ENCODE measurements around the gene OR51E1. TPM values are rescaled to one million over a fixed set of nuclear protein-coding genes. Genes with fewer than 3 reads are reported as not detected.
A peak's percentile ranks its signal among the peaks of the same experiment; 100 is the strongest.

OR51E1 gene
- total and polyA plus RNA-seq, 9 of the 15 experiments (the other 6 are each of a cell fraction or from before 2014, with no cell fraction given): 0.03 to 0.04 TPM; not detected in 7

DNA sequence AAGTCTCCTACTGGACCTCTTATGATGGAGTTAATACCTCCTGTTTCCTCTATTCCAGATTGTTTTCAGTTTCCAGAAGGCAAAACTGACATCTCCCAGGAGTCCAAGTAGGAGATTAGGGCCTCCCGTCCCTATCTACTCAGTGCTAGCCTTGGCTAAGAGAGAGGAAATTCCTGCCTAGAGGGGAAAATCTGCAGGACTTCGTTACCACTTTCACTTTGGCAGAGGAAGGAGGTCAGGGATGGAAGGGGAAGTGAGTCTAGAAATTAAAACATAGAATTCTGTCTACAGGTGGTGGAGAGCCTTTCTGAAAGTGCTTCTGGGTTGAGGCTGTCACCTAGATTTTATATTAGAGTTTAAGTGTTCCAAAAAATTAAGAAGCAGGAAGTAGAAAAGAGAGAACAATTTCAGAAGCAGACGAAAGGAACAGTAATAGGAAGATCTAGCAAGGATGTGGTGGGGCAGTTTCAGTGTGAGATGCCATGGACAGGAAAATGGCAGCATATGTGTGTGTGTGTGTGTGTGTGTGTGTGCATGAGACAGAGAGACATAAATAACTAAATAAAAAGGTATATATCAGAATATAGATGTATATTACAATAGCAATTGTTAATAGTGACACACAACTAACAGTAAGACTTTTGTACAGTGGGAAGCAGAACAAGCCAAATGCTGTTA, 33.4 kb upstream of the OR51E1 start:
- peak overlapping the region; percentile 50 for H3K4me2 ChIP-seq (ENCODE audit: insufficient read depth, low read length)
- no peak overlapping the region for H3K9ac ChIP-seq (ENCODE audit: insufficient read depth in 1 of 2, low read depth in 2 of 2, low read length in 2 of 2)
- in situ Hi-C loops (cut with MboI): no loop called here
- TF ChIP-seq ZNF134 (CRISPR knock-in tag; conservative IDR thresholded peaks at IDR 0.05) (no peak), ZNF766 (CRISPR knock-in tag; conservative IDR thresholded peaks at IDR 0.05) (no peak), SPI1 (IDR thresholded peaks at IDR 0.05; ENCODE audit: borderline replicate concordance, low read depth, low read length) (peak; percentile 17; the same call in 1 of the 2 replicates), SIN3A (IDR thresholded peaks at IDR 0.05; ENCODE audit: borderline replicate concordance in 2 of 2, control insufficient read depth in 1 of 2, low read depth in 2 of 2, low read length in 2 of 2) (no peak)
- no peaks in the 10 kb centered on the region for H3K9me3 ChIP-seq (replicated peaks; ENCODE audit: control insufficient read depth, insufficient read depth, low read depth, low read length)
- 8% methylated on average over 3 of the region's 3 CpGs for WGBS (ENCODE audit: insufficient coverage, low coverage, missing lambda C conversion rate)
- ATAC-seq (no peak), DNase-seq (ENCODE audit: extremely low read depth in 1 of 4, low spot score in 3 of 4) (no peak), FAIRE-seq (no peak)
- peak overlapping the region; percentile 76 for H2AFZ ChIP-seq (ENCODE audit: low read depth, low read length)
- no peak overlapping the region for H3K4me3 ChIP-seq
- no TSS peak for BruUV-seq (replicated peaks)
- intact Hi-C loops (cut with micrococcal nuclease): no loop called here
- H3K9me1 ChIP-seq (ENCODE audit: control insufficient read depth, insufficient read depth, low read length): no peaks in the 10 kb centered on the region
- H4K20me1 ChIP-seq (replicated peaks; ENCODE audit: control insufficient read depth, insufficient read depth, low read length): no peaks in the 10 kb centered on the region
- H3K27me3 ChIP-seq (ENCODE audit: control insufficient read depth in 2 of 2, insufficient read depth in 2 of 2, low read length in 2 of 2): no peaks in the 10 kb centered on the region
- CTCF ChIA-PET (ENCODE audit: low intra/inter-chr PET ratio): no interaction called here
- peaks cover 11% of the 10 kb centered on the region; the same call in 2 of the 3 replicates for H3K79me2 ChIP-seq (ENCODE audit: control insufficient read depth, insufficient read depth, low read length)
- H3K36me3 ChIP-seq (ENCODE audit: control insufficient read depth, insufficient read depth, low read length): no peaks in the 10 kb centered on the region
- peaks cover 9 to 14% of the 10 kb centered on the region in 2 experiments; a peak in 3 of 5 replicates for H3K4me1 ChIP-seq (replicated peaks in 1 of 2; ENCODE audit: control insufficient read depth in 2 of 2, insufficient read depth in 2 of 2, low read length in 2 of 2)
- POLR2A ChIA-PET: no interaction called here
- no peak overlapping the region for H3K27ac ChIP-seq (ENCODE audit: extremely low read depth, low read depth, low read length)

DNA sequence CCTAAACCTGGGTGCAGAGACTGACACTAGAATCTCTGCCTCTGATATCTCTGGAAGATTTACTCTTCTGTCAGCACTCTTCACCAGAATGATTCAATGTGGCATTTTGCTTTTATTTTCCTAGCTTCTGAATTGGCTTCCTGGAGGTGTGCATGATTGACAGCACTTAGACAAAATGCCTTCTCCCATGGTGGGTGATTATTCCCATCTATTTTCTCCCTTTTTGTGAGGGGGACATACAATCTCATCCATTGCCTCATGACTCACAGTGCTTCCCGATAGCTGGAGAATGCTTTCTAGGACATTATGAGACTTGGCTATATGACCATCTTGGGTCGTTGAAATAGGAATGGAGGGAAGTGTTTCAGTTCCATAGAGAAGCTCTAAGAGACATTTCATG, 31.8 kb upstream of the OR51E1 start:
- CTCF ChIA-PET (ENCODE audit: low intra/inter-chr PET ratio): interaction anchor here (0.6 kb wide), 1 partner anchor 17 kb away, joined by 3 read pairs; no protein-coding TSS in a partner anchor
- Histone ChIP-seq H3K9me1 (ENCODE audit: control insufficient read depth, insufficient read depth, low read length) (no peaks in the 10 kb centered on the region), H3K79me2 (ENCODE audit: control insufficient read depth, insufficient read depth, low read length) (peaks cover 6% of the 10 kb centered on the region; the same call in 1 of the 3 replicates), H3K4me1 (replicated peaks in 1 of 2; ENCODE audit: control insufficient read depth in 2 of 2, insufficient read depth in 2 of 2, low read length in 2 of 2) (peaks cover 7 to 9% of the 10 kb centered on the region in 2 experiments; a peak in 3 of 5 replicates), H3K9me3 (replicated peaks; ENCODE audit: control insufficient read depth, insufficient read depth, low read depth, low read length) (no peaks in the 10 kb centered on the region), H3K36me3 (ENCODE audit: control insufficient read depth, insufficient read depth, low read length) (no peaks in the 10 kb centered on the region), H3K9ac (ENCODE audit: insufficient read depth in 1 of 2, low read depth in 2 of 2, low read length in 2 of 2) (no peak overlapping the region), H3K4me3 (no peak overlapping the region), H2AFZ (ENCODE audit: low read depth, low read length) (no peak overlapping the region), H3K4me2 (ENCODE audit: insufficient read depth, low read length) (no peak overlapping the region), H3K27ac (ENCODE audit: extremely low read depth, low read depth, low read length) (no peak overlapping the region), H4K20me1 (replicated peaks; ENCODE audit: control insufficient read depth, insufficient read depth, low read length) (no peaks in the 10 kb centered on the region), H3K27me3 (ENCODE audit: control insufficient read depth in 2 of 2, insufficient read depth in 2 of 2, low read length in 2 of 2) (no peaks in the 10 kb centered on the region)
- no TSS peak for BruUV-seq (replicated peaks)
- FAIRE-seq: peak; percentile 11
- POLR2A ChIA-PET: interaction anchor here (0.8 kb wide), 1 partner anchor 8 kb away, joined by 5 read pairs; no protein-coding TSS in a partner anchor
- intact Hi-C loops (cut with micrococcal nuclease): no loop called here
- TF ChIP-seq SNRNP70 (optimal IDR thresholded peaks at IDR 0.05; ENCODE audit: low read depth, low read length) (no peak), MEIS2 (IDR thresholded peaks at IDR 0.05; ENCODE audit: partially characterized antibody) (peak; percentile 5), RCOR1 (IDR thresholded peaks at IDR 0.05; ENCODE audit: borderline replicate concordance in 1 of 2, low read depth in 2 of 2, low read length in 2 of 2) (no peak)
- TF ChIP-seq, protein P1, sequence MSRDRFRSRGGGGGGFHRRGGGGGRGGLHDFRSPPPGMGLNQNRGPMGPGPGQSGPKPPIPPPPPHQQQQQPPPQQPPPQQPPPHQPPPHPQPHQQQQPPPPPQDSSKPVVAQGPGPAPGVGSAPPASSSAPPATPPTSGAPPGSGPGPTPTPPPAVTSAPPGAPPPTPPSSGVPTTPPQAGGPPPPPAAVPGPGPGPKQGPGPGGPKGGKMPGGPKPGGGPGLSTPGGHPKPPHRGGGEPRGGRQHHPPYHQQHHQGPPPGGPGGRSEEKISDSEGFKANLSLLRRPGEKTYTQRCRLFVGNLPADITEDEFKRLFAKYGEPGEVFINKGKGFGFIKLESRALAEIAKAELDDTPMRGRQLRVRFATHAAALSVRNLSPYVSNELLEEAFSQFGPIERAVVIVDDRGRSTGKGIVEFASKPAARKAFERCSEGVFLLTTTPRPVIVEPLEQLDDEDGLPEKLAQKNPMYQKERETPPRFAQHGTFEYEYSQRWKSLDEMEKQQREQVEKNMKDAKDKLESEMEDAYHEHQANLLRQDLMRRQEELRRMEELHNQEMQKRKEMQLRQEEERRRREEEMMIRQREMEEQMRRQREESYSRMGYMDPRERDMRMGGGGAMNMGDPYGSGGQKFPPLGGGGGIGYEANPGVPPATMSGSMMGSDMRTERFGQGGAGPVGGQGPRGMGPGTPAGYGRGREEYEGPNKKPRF (IDR thresholded peaks at IDR 0.05; ENCODE audit: low read depth, low read length): no peak
- DNase-seq (ENCODE audit: extremely low read depth in 1 of 4, low spot score in 3 of 4): no peak
- WGBS (ENCODE audit: insufficient coverage, low coverage, missing lambda C conversion rate): 3% methylated on average over 2 of the region's 2 CpGs
- in situ Hi-C loops (cut with MboI): no loop called here
- no peak for ATAC-seq

All from K562 (cell line).